Measurements from ENCODE around the gene NMD3.

GRCh38 chr3:161268601-161269000, 47.5 kb downstream of the NMD3 start:
- TF ChIP-seq CTCF (IDR thresholded peaks at IDR 0.05): no peak
- no peak for TF ChIP-seq STAT6 (CRISPR knock-in tag; conservative IDR thresholded peaks at IDR 0.05; ENCODE audit: low read depth)
- TF ChIP-seq KAT7 (CRISPR knock-in tag; IDR thresholded peaks at IDR 0.05; ENCODE audit: borderline replicate concordance): no peak
- TF ChIP-seq JUN (CRISPR knock-in tag; IDR thresholded peaks at IDR 0.05): no peak
- no peak for TF ChIP-seq MAX (CRISPR knock-in tag; IDR thresholded peaks at IDR 0.05)
- no peak for TF ChIP-seq ATF2 (CRISPR knock-in tag; IDR thresholded peaks at IDR 0.05; ENCODE audit: borderline replicate concordance, low read depth)
- TF ChIP-seq AFF4 (CRISPR knock-in tag; IDR thresholded peaks at IDR 0.05; ENCODE audit: borderline replicate concordance): no peak
- TF ChIP-seq MXD4 (CRISPR knock-in tag; IDR thresholded peaks at IDR 0.05; ENCODE audit: borderline replicate concordance): no peak
- no peak for TF ChIP-seq SP1 (CRISPR knock-in tag; conservative IDR thresholded peaks at IDR 0.05)
- TF ChIP-seq RELA (CRISPR knock-in tag; IDR thresholded peaks at IDR 0.05; ENCODE audit: borderline replicate concordance): no peak
- TF ChIP-seq CBFB (CRISPR knock-in tag; IDR thresholded peaks at IDR 0.05; ENCODE audit: low read depth): no peak
- no peak for TF ChIP-seq ESRRA (CRISPR knock-in tag; IDR thresholded peaks at IDR 0.05; ENCODE audit: borderline replicate concordance)
- TF ChIP-seq HMGA2 (CRISPR knock-in tag; IDR thresholded peaks at IDR 0.05): no peak
